ENCODE results near the gene C10orf90. TPM values are rescaled to one million over a fixed set of nuclear protein-coding genes. Genes with fewer than 3 reads are reported as not detected.

The C10orf90 gene
- total and polyA plus RNA-seq, 5 donors = 0.22 TPM; not detected in 4

- WGBS = 82% methylated on average over 3 of the region's 3 CpGs
- Histone ChIP-seq H3K27me3 (ENCODE audit: control insufficient read depth, insufficient read depth) (no peaks in the 10 kb centered on the region), H3K4me1 (ENCODE audit: control insufficient read depth, insufficient read depth, low read length) (no peaks in the 10 kb centered on the region), H3K9me3 (ENCODE audit: control insufficient read depth, low read length) (no peaks in the 10 kb centered on the region), H3K4me3 (ENCODE audit: low read length) (no peak overlapping the region), H3K27ac (ENCODE audit: low read length) (no peak overlapping the region)
- intact Hi-C loops (cut with DNase I) = no loop called here
- DNase-seq (no peak), ATAC-seq (no peak)
Observed at GRCh38 chr10:126673565-126673964, 3.1 kb upstream of the C10orf90 start.

- DNase-seq = no peak
- Histone ChIP-seq H3K4me3 (ENCODE audit: low read length) (no peak overlapping the region), H3K27ac (ENCODE audit: low read length) (no peak overlapping the region), H3K27me3 (ENCODE audit: control insufficient read depth, insufficient read depth) (no peaks in the 10 kb centered on the region), H3K9me3 (ENCODE audit: control insufficient read depth, low read length) (no peaks in the 10 kb centered on the region), H3K4me1 (ENCODE audit: control insufficient read depth, insufficient read depth, low read length) (no peaks in the 10 kb centered on the region)
- WGBS = 49% methylated on average over 3 of the region's 3 CpGs
- intact Hi-C loops (cut with DNase I) = no loop called here
- ATAC-seq = no peak
Observed at GRCh38 chr10:126671402-126671975, 996 bp upstream of the C10orf90 start.

GRCh38 chr10:126670895-126671261 is 385 bp upstream of the C10orf90 start:
- intact Hi-C loops (cut with DNase I) = no loop called here
- Histone ChIP-seq H3K4me1 (ENCODE audit: control insufficient read depth, insufficient read depth, low read length) (no peaks in the 10 kb centered on the region), H3K27ac (ENCODE audit: low read length) (no peak overlapping the region), H3K9me3 (ENCODE audit: control insufficient read depth, low read length) (no peaks in the 10 kb centered on the region), H3K27me3 (ENCODE audit: control insufficient read depth, insufficient read depth) (no peaks in the 10 kb centered on the region), H3K4me3 (ENCODE audit: low read length) (no peak overlapping the region)
- DNase-seq = no peak
- WGBS = 60% methylated on average over 7 of the region's 7 CpGs
- ATAC-seq = no peak

GRCh38 chr10:126669168-126669567 is 1.3 kb downstream of the C10orf90 start:
- intact Hi-C loops (cut with DNase I) = no loop called here
- Histone ChIP-seq H3K27ac (ENCODE audit: low read length) (no peak overlapping the region), H3K27me3 (ENCODE audit: control insufficient read depth, insufficient read depth) (no peaks in the 10 kb centered on the region), H3K9me3 (ENCODE audit: control insufficient read depth, low read length) (no peaks in the 10 kb centered on the region), H3K4me1 (ENCODE audit: control insufficient read depth, insufficient read depth, low read length) (no peaks in the 10 kb centered on the region), H3K4me3 (ENCODE audit: low read length) (no peak overlapping the region)
- DNase-seq (no peak), ATAC-seq (no peak)
- 82% methylated on average over 3 of the region's 3 CpGs for WGBS

DNA sequence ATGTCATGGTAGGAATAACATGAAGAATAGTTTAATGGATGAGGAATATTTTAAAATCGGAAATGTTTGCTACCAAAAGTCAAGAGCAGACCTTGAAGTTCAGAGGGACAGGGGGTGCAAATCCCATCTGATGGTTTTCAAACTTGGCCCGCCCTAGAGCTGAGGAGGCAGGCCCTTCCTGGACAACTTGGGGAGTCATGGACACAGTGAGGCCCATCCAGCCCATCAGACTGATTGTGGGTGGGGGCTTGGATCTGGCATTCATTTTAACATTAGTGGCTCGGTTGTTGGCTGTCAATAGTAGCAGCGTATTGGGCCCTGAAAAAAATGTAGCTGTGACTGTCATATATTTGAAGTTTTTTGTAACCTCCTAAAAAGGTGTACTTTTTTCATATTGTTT is 2.0 kb downstream of the C10orf90 start:
- H3K4me1 ChIP-seq (ENCODE audit: control insufficient read depth, insufficient read depth, low read length) = no peaks in the 10 kb centered on the region
- no peak overlapping the region for H3K4me3 ChIP-seq (ENCODE audit: low read length)
- intact Hi-C loops (cut with DNase I) = no loop called here
- H3K9me3 ChIP-seq (ENCODE audit: control insufficient read depth, low read length) = no peaks in the 10 kb centered on the region
- 89% methylated on average over 4 of the region's 4 CpGs for WGBS
- no peak overlapping the region for H3K27ac ChIP-seq (ENCODE audit: low read length)
- no peaks in the 10 kb centered on the region for H3K27me3 ChIP-seq (ENCODE audit: control insufficient read depth, insufficient read depth)
- DNase-seq (no peak), ATAC-seq (no peak)

GRCh38 chr10:126667568-126667967 is 2.9 kb downstream of the C10orf90 start:
- DNase-seq (no peak), ATAC-seq (no peak)
- H3K9me3 ChIP-seq (ENCODE audit: control insufficient read depth, low read length) = no peaks in the 10 kb centered on the region
- H3K27ac ChIP-seq (ENCODE audit: low read length) = no peak overlapping the region
- no peaks in the 10 kb centered on the region for H3K27me3 ChIP-seq (ENCODE audit: control insufficient read depth, insufficient read depth)
- 93% methylated on average over 3 of the region's 3 CpGs for WGBS
- intact Hi-C loops (cut with DNase I) = no loop called here
- H3K4me3 ChIP-seq (ENCODE audit: low read length) = no peak overlapping the region
- H3K4me1 ChIP-seq (ENCODE audit: control insufficient read depth, insufficient read depth, low read length) = no peaks in the 10 kb centered on the region

GRCh38 chr10:126665207-126665606 is 5.3 kb downstream of the C10orf90 start:
- Histone ChIP-seq H3K4me3 (ENCODE audit: low read length) (no peak overlapping the region), H3K27me3 (ENCODE audit: control insufficient read depth, insufficient read depth) (no peaks in the 10 kb centered on the region), H3K27ac (ENCODE audit: low read length) (no peak overlapping the region), H3K4me1 (ENCODE audit: control insufficient read depth, insufficient read depth, low read length) (no peaks in the 10 kb centered on the region), H3K9me3 (ENCODE audit: control insufficient read depth, low read length) (no peaks in the 10 kb centered on the region)
- intact Hi-C loops (cut with DNase I) = no loop called here
- no peak for DNase-seq
- ATAC-seq = no peak
- 85% methylated on average over 4 of the region's 4 CpGs for WGBS

DNA sequence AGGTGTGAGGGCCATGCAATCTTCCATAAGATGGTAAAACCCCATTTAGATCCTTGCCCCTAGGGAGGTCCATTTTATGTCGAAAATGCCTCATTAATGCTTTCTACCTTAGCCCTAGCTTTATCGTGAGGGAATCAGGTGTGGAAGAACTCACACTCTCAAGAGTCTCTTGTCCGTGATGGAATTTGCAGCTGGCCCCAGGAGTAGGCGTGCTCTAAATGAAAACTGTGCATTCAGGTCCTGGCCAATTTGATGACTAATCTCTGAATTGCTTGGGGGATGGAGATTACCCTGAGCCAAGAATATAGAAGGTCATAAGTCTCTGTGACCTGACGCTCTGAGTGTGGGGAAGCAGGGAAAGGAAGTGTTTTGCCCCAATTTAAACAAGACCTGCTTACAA is 6.6 kb downstream of the C10orf90 start:
- 50% methylated on average over 5 of the region's 5 CpGs for WGBS
- intact Hi-C loops (cut with DNase I) = no loop called here
- H3K4me3 ChIP-seq (ENCODE audit: low read length) = no peak overlapping the region
- no peak for DNase-seq
- H3K27ac ChIP-seq (ENCODE audit: low read length) = no peak overlapping the region
- peak; percentile 32 to 69 for ATAC-seq
- no peaks in the 10 kb centered on the region for H3K27me3 ChIP-seq (ENCODE audit: control insufficient read depth, insufficient read depth)
- H3K4me1 ChIP-seq (ENCODE audit: control insufficient read depth, insufficient read depth, low read length) = no peaks in the 10 kb centered on the region
- no peaks in the 10 kb centered on the region for H3K9me3 ChIP-seq (ENCODE audit: control insufficient read depth, low read length)

GRCh38 chr10:126663328-126663727 is 7.2 kb downstream of the C10orf90 start:
- intact Hi-C loops (cut with DNase I) = no loop called here
- H3K4me3 ChIP-seq (ENCODE audit: low read length) = no peak overlapping the region
- DNase-seq (peak; percentile 48 to 56 (median 49)), ATAC-seq (peak; percentile 72 to 85)
- no peak overlapping the region for H3K27ac ChIP-seq (ENCODE audit: low read length)
- no peaks in the 10 kb centered on the region for H3K4me1 ChIP-seq (ENCODE audit: control insufficient read depth, insufficient read depth, low read length)
- 44% methylated on average over 9 of the region's 9 CpGs for WGBS
- H3K27me3 ChIP-seq (ENCODE audit: control insufficient read depth, insufficient read depth) = no peaks in the 10 kb centered on the region
- H3K9me3 ChIP-seq (ENCODE audit: control insufficient read depth, low read length) = no peaks in the 10 kb centered on the region

DNA sequence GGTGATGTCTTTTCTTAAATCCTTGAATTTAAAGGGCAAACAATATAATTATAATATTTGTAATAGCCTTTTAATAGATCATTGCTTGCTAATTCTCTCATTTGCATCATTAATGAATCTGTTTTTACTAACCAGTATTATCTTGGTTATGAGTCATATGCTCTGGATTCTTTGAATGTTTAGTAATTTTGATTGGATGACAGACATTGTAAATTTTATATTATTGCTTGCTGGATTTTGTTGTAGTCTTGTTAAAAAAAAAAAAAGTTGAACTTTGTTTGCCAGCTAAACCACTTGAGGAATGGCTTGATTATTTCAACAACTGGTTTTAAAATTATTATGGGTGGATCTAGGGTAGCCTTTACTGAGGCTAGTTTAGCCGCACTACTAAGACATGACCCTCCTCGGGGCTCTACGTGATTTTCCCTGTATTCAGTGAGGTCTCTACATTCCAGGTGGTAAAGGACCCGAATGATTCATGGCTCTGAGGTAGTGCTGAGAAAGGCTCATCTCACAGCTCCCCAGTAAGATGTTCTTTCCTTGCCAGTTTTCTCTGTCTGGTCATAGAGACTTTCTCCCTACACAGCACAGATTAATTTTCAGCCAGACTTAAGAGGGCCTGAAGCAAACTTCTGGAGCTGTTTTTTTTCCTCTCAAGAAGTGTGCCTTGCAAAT is 8.5 kb downstream of the C10orf90 start:
- Histone ChIP-seq H3K27ac (ENCODE audit: low read length) (no peak overlapping the region), H3K27me3 (ENCODE audit: control insufficient read depth, insufficient read depth) (no peaks in the 10 kb centered on the region), H3K4me1 (ENCODE audit: control insufficient read depth, insufficient read depth, low read length) (no peaks in the 10 kb centered on the region), H3K9me3 (ENCODE audit: control insufficient read depth, low read length) (no peaks in the 10 kb centered on the region), H3K4me3 (ENCODE audit: low read length) (no peak overlapping the region)
- WGBS = 68% methylated on average over 4 of the region's 4 CpGs
- no peak for DNase-seq
- no peak for ATAC-seq
- intact Hi-C loops (cut with DNase I) = no loop called here

DNA sequence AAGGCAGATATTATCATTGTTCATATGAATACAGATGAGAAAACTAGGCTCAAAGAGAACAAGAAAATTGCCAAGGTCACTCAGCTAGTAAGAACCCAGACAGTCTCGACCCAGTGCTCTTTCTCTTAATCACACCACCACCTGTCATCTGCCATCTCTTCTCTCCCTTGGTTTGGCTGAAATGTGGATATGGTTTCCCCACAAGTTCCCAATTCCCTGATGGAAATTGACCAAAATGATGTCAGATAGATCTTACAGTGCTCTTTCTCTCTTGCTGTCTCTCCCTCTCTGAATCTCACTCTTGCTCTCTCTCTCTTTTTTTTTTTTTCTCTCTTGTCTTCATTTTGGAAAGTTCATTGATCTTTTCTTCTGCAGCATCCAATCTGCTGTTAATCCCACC is 9.1 kb downstream of the C10orf90 start:
- no peak for ATAC-seq
- 65% methylated on average over 1 of the region's 1 CpG for WGBS

DNA sequence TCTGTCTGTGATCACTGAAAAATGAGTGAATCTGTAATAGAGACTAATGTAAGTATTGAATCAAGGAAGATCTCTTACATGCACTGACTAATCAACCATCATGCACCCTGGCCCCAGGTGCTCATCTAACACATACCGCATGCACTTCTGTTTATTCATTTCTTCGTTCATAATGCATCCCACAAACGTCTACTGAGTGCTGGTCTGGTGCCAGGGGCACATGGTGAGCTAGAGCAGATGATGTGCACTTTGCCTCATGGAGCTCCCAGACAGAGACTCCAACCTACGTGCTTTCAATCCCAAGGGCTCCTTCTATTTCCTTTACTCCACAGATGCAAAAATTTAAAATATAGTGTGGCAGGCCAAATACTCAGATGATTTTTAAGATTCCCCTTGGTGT is 10.7 kb downstream of the C10orf90 start:
- DNase-seq (no peak), ATAC-seq (no peak)
- 61% methylated on average over 4 of the region's 4 CpGs for WGBS
- H3K27me3 ChIP-seq (ENCODE audit: control insufficient read depth, insufficient read depth) = no peaks in the 10 kb centered on the region
- no peak overlapping the region for H3K27ac ChIP-seq (ENCODE audit: low read length)
- no peak overlapping the region for H3K4me3 ChIP-seq (ENCODE audit: low read length)
- no peaks in the 10 kb centered on the region for H3K9me3 ChIP-seq (ENCODE audit: control insufficient read depth, low read length)
- intact Hi-C loops (cut with DNase I) = no loop called here
- H3K4me1 ChIP-seq (ENCODE audit: control insufficient read depth, insufficient read depth, low read length) = no peaks in the 10 kb centered on the region

More for the DNA sequence above, 9.1 kb downstream of the C10orf90 start:
- Histone ChIP-seq H3K9me3 (ENCODE audit: control insufficient read depth, low read length) (no peaks in the 10 kb centered on the region), H3K27ac (ENCODE audit: low read length) (no peak overlapping the region), H3K4me1 (ENCODE audit: control insufficient read depth, insufficient read depth, low read length) (no peaks in the 10 kb centered on the region), H3K27me3 (ENCODE audit: control insufficient read depth, insufficient read depth) (no peaks in the 10 kb centered on the region), H3K4me3 (ENCODE audit: low read length) (no peak overlapping the region)
- intact Hi-C loops (cut with DNase I) = no loop called here
- DNase-seq = no peak

Data from right cardiac atrium (tissue), 5 donors.